Stimulated activated naive B cell treated with anti-CD40 and anti-IgM and Interleukin-4, amounts not matched to agents 10 μg/mL and 1 μg/mL and 100 μg/mL, for 72 hours (primary cell): ENCODE measurements around the gene EPHA1.
A peak's percentile ranks its signal among the peaks of the same experiment; 100 is the strongest.

ENCODE experiments used
- ATAC-seq, 2 donors: fragments of 150-1000 bp; cut with Tn5 transposase; replicated peaks; 2 replicates each; pipeline ENCODE4 v1.10.0; 2021; ENCODE audit warnings: moderate library complexity in 1 of 2
- DNase-seq: peaks from one replicate; pipeline ENCODE4 v3.0.0; 2021
- H3K27ac Mint-ChIP-seq: one replicate; pipeline ENCODE4 v1.8.0; 2022; ENCODE audit warnings: mild to moderate bottlenecking, mixed read lengths
- H3K27me3 Mint-ChIP-seq, 2 donors: one replicate each; pipeline ENCODE4 v1.8.0; 2022; ENCODE audit warnings: mixed read lengths in 2 of 2
- H3K36me3 Mint-ChIP-seq, 2 donors: one replicate each; pipeline ENCODE4 v1.8.0; 2022; ENCODE audit warnings: mixed read lengths in 2 of 2, mild to moderate bottlenecking in 1 of 2
- H3K4me1 Mint-ChIP-seq, 2 donors: one replicate each; pipeline ENCODE4 v1.8.0; 2022; ENCODE audit warnings: mixed read lengths in 2 of 2, mild to moderate bottlenecking in 1 of 2
- H3K4me3 Mint-ChIP-seq, 2 donors: one replicate each; pipeline ENCODE4 v1.8.0; 2022; ENCODE audit warnings: mild to moderate bottlenecking in 2 of 2, mixed read lengths in 2 of 2, moderate library complexity in 1 of 2
- H3K9me3 Mint-ChIP-seq, 2 donors: one replicate each; pipeline ENCODE4 v1.8.0; 2022; ENCODE audit warnings: mixed read lengths in 2 of 2, mild to moderate bottlenecking in 1 of 2

Gene EPHA1

GRCh38 chr7:143369678-143370651 is 38.7 kb downstream of the EPHA1 start:
- no peak for DNase-seq
- Mint-ChIP-seq H3K4me1 (peaks cover 16 to 17% of the 10 kb centered on the region in 2 donors), H3K4me3 (no peak overlapping the region), H3K9me3 (no peaks in the 10 kb centered on the region), H3K27ac (no peak overlapping the region), H3K36me3 (no peaks in the 10 kb centered on the region), H3K27me3 (peaks cover 10 to 15% of the 10 kb centered on the region in 2 donors)
- no peak for ATAC-seq

GRCh38 chr7:143368387-143368786 is 40.3 kb downstream of the EPHA1 start:
- Mint-ChIP-seq H3K9me3 (no peaks in the 10 kb centered on the region), H3K4me3 (no peak overlapping the region), H3K27me3 (peaks cover 26 to 31% of the 10 kb centered on the region in 2 donors), H3K27ac (no peak overlapping the region), H3K36me3 (no peaks in the 10 kb centered on the region), H3K4me1 (peaks cover 8 to 11% of the 10 kb centered on the region in 2 donors)
- DNase-seq: no peak
- no peak for ATAC-seq

- peaks cover 30 to 35% of the 10 kb centered on the region in 2 donors for H3K27me3 Mint-ChIP-seq
- ATAC-seq: no peak
- no peak overlapping the region for H3K27ac Mint-ChIP-seq
These were observed 40.7 kb downstream of the EPHA1 start for GRCh38 chr7:143367972-143368371.

GRCh38 chr7:143363016-143363937 is 45.4 kb downstream of the EPHA1 start:
- Mint-ChIP-seq H3K9me3 (no peaks in the 10 kb centered on the region), H3K4me1 (peaks cover 9 to 23% of the 10 kb centered on the region in 2 donors), H3K27ac (no peak overlapping the region), H3K4me3 (peak overlapping the region in 1 of 2 donors; percentile 37), H3K27me3 (peaks cover 64 to 70% of the 10 kb centered on the region in 2 donors), H3K36me3 (peaks cover 0 to 3% of the 10 kb centered on the region in 2 donors)
- no peak for ATAC-seq
- no peak for DNase-seq

More at GRCh38 chr7:143367972-143368371, 40.7 kb downstream of the EPHA1 start:
- Mint-ChIP-seq H3K4me1 (peaks cover 11 to 15% of the 10 kb centered on the region in 2 donors), H3K9me3 (no peaks in the 10 kb centered on the region), H3K36me3 (no peaks in the 10 kb centered on the region), H3K4me3 (no peak overlapping the region)
- DNase-seq: no peak

- Mint-ChIP-seq H3K27ac (peak within 1 kb of the TSS; percentile 37), H3K27me3 (peaks cover 64 to 69% of the 10 kb centered on the region in 2 donors), H3K9me3 (no peaks in the 10 kb centered on the region), H3K36me3 (peaks cover 0 to 3% of the 10 kb centered on the region in 2 donors), H3K4me1 (peaks cover 9 to 23% of the 10 kb centered on the region in 2 donors), H3K4me3 (peak within 1 kb of the TSS; percentile 89)
- no peak for DNase-seq
- ATAC-seq: peak; percentile 55 to 59
These were observed 46.3 kb downstream of the EPHA1 start, which contains the start of gene FAM131B for GRCh38 chr7:143362131-143363015. FAM131B (minus strand) TSS chr7:143362713; CDS start chr7:143362603, 110 bp downstream.

GRCh38 chr7:143361552-143362130 is 47.0 kb downstream of the EPHA1 start:
- peak overlapping the region; percentile 89 for H3K4me3 Mint-ChIP-seq

GRCh38 chr7:143360788-143361551 is 47.7 kb downstream of the EPHA1 start:
- Mint-ChIP-seq H3K27me3 (peaks cover 60 to 62% of the 10 kb centered on the region in 2 donors), H3K4me3 (peak overlapping the region; percentile 72), H3K36me3 (peaks cover 0 to 3% of the 10 kb centered on the region in 2 donors), H3K4me1 (peaks cover 9 to 23% of the 10 kb centered on the region in 2 donors), H3K9me3 (no peaks in the 10 kb centered on the region), H3K27ac (no peak overlapping the region)
- no peak for DNase-seq
- no peak for ATAC-seq

More at GRCh38 chr7:143361552-143362130, 47.0 kb downstream of the EPHA1 start:
- no peaks in the 10 kb centered on the region for H3K9me3 Mint-ChIP-seq
- H3K27ac Mint-ChIP-seq: peak overlapping the region; percentile 37
- H3K27me3 Mint-ChIP-seq: peaks cover 61% of the 10 kb centered on the region in 2 donors
- ATAC-seq (peak; percentile 17), DNase-seq (no peak)
- H3K4me1 Mint-ChIP-seq: peaks cover 9 to 23% of the 10 kb centered on the region in 2 donors
- H3K36me3 Mint-ChIP-seq: peaks cover 0 to 3% of the 10 kb centered on the region in 2 donors

- Mint-ChIP-seq H3K36me3 (peaks cover 0 to 3% of the 10 kb centered on the region in 2 donors), H3K9me3 (no peaks in the 10 kb centered on the region), H3K4me1 (peaks cover 9 to 23% of the 10 kb centered on the region in 2 donors), H3K27me3 (peaks cover 60 to 62% of the 10 kb centered on the region in 2 donors), H3K27ac (no peak overlapping the region), H3K4me3 (no peak overlapping the region)
- DNase-seq: no peak
- no peak for ATAC-seq
These were observed 48.8 kb downstream of the EPHA1 start for GRCh38 chr7:143359771-143360353.

GRCh38 chr7:143358626-143359025 is 50.0 kb downstream of the EPHA1 start:
- Mint-ChIP-seq H3K4me1 (peaks cover 10 to 22% of the 10 kb centered on the region in 2 donors), H3K4me3 (no peak overlapping the region), H3K27me3 (peaks cover 59 to 62% of the 10 kb centered on the region in 2 donors)

GRCh38 chr7:143356414-143357050 is 52.1 kb downstream of the EPHA1 start:
- Mint-ChIP-seq H3K4me1 (peaks cover 5 to 8% of the 10 kb centered on the region in 2 donors), H3K9me3 (no peaks in the 10 kb centered on the region), H3K36me3 (peaks cover 0 to 2% of the 10 kb centered on the region in 2 donors), H3K4me3 (no peak overlapping the region), H3K27me3 (peaks cover 61 to 66% of the 10 kb centered on the region in 2 donors), H3K27ac (no peak overlapping the region)
- no peak for ATAC-seq
- no peak for DNase-seq

More at GRCh38 chr7:143358626-143359025, 50.0 kb downstream of the EPHA1 start:
- H3K9me3 Mint-ChIP-seq: no peaks in the 10 kb centered on the region
- peaks cover 0 to 3% of the 10 kb centered on the region in 2 donors for H3K36me3 Mint-ChIP-seq
- no peak overlapping the region for H3K27ac Mint-ChIP-seq
- DNase-seq: no peak
- ATAC-seq: no peak

- ATAC-seq (no peak), DNase-seq (no peak)
- peaks cover 58 to 63% of the 10 kb centered on the region in 2 donors for H3K27me3 Mint-ChIP-seq
- peaks cover 3 to 5% of the 10 kb centered on the region in 2 donors for H3K4me1 Mint-ChIP-seq
- peaks cover 0 to 2% of the 10 kb centered on the region in 2 donors for H3K36me3 Mint-ChIP-seq
- H3K9me3 Mint-ChIP-seq: no peaks in the 10 kb centered on the region
- no peak overlapping the region for H3K4me3 Mint-ChIP-seq
- no peak overlapping the region for H3K27ac Mint-ChIP-seq
These were observed 52.9 kb downstream of the EPHA1 start for GRCh38 chr7:143355450-143356385.
